WTC11 (cell line): ENCODE measurements around the gene FAM20C. TPM values are rescaled to one million over a fixed set of nuclear protein-coding genes. Genes with fewer than 3 reads are reported as not detected.

Experiments
- ATAC-seq: fragments of 200-7000 bp; cut with Tn5 transposase; 2 replicates; pipeline ENCODE4 v1.10.0; 2021; ENCODE audit warnings: mild to moderate bottlenecking, moderate library complexity
- CTCF ChIA-PET: fragments of 300-600 bp; sonication (Branson Sonifier 250); formaldehyde crosslinking; loops from one replicate; lab custom pipeline; 2021; ENCODE audit warnings: antibody characterized with exemption; lab: Charles Lee
- POLR2A ChIA-PET: fragments of 350-600 bp; sonication (Branson Sonifier 250); formaldehyde crosslinking; loops from one replicate; lab custom pipeline; 2021; ENCODE audit warnings: antibody characterized with exemption; lab: Charles Lee
- DNase-seq: peaks from one replicate; pipeline ENCODE4 v3.0.0; 2021; ENCODE audit warnings: low spot score
- H3K27ac Mint-ChIP-seq: 2 replicates; pipeline ENCODE4 v1.8.0; 2021; ENCODE audit warnings: mixed read lengths
- H3K27me3 Mint-ChIP-seq: 2 replicates; pipeline ENCODE4 v1.8.0; 2021; ENCODE audit warnings: low read depth, mild to moderate bottlenecking, moderate library complexity, mixed read lengths
- H3K36me3 Mint-ChIP-seq: 2 replicates; pipeline ENCODE4 v1.8.0; 2021; ENCODE audit warnings: mixed read lengths
- H3K4me1 Mint-ChIP-seq: 2 replicates; pipeline ENCODE4 v1.8.0; 2022; ENCODE audit warnings: mixed read lengths
- H3K4me3 Mint-ChIP-seq: 2 replicates; pipeline ENCODE4 v1.8.0; 2021; ENCODE audit warnings: mild to moderate bottlenecking, moderate library complexity, mixed read lengths
- H3K9me3 Mint-ChIP-seq: 2 replicates; pipeline ENCODE4 v1.8.0; 2021; ENCODE audit warnings: mixed read lengths
- CREB1 ChIP-seq: sonication (generic); formaldehyde crosslinking; IDR thresholded peaks from 2 replicates; pipeline ENCODE4 v1.8.0; 2023; ENCODE audit warnings: mild to moderate bottlenecking, missing genetic modification reagents
- CREM ChIP-seq: sonication (generic); formaldehyde crosslinking; IDR thresholded peaks from 2 replicates; pipeline ENCODE4 v1.8.1; 2022; ENCODE audit warnings: mild to moderate bottlenecking, missing genetic modification reagents, moderate library complexity
- ETV6 ChIP-seq: sonication (generic); formaldehyde crosslinking; IDR thresholded peaks from 2 replicates; pipeline ENCODE4 v1.8.1; 2022; ENCODE audit warnings: mild to moderate bottlenecking, missing genetic modification reagents
- FOXK1 ChIP-seq: sonication (generic); formaldehyde crosslinking; IDR thresholded peaks from 2 replicates; pipeline ENCODE4 v1.8.0; 2022; ENCODE audit warnings: mild to moderate bottlenecking, moderate library complexity, missing genetic modification reagents
- HMGXB4 ChIP-seq: sonication (generic); formaldehyde crosslinking; IDR thresholded peaks from 2 replicates; pipeline ENCODE4 v1.8.1; 2023; ENCODE audit warnings: mild to moderate bottlenecking, moderate library complexity, missing genetic modification reagents
- OVOL2 ChIP-seq: fragments of 250-450 bp; sonication (Bioruptor Pico); IDR thresholded peaks from 2 replicates; pipeline ENCODE4 v1.9.0; 2021; ENCODE audit warnings: mild to moderate bottlenecking, borderline replicate concordance
- SOX15 ChIP-seq: fragments of 250-450 bp; sonication (Bioruptor Pico); IDR thresholded peaks from 2 replicates; pipeline ENCODE4 v1.9.0; 2021; ENCODE audit warnings: mild to moderate bottlenecking
- SP1 ChIP-seq: sonication (generic); formaldehyde crosslinking; conservative IDR thresholded peaks from 2 replicates; pipeline ENCODE4 v1.8.1; 2022; ENCODE audit warnings: missing genetic modification reagents
- ZBTB43 ChIP-seq: sonication (generic); formaldehyde crosslinking; IDR thresholded peaks from 2 replicates; pipeline ENCODE4 v1.8.1; 2023; ENCODE audit warnings: mild to moderate bottlenecking, missing genetic modification reagents
- ZMAT4 ChIP-seq: fragments of 250-450 bp; sonication (Bioruptor Pico); IDR thresholded peaks from 2 replicates; pipeline ENCODE4 v1.9.0; 2021; ENCODE audit warnings: mild to moderate bottlenecking
- ZNF219 ChIP-seq: sonication (generic); formaldehyde crosslinking; IDR thresholded peaks from 2 replicates; pipeline ENCODE4 v1.8.0; 2023; ENCODE audit warnings: missing genetic modification reagents, mild to moderate bottlenecking, borderline replicate concordance
- ZNF396 ChIP-seq: fragments of 250-450 bp; sonication (Bioruptor Pico); IDR thresholded peaks from 2 replicates; pipeline ENCODE4 v1.8.0; 2021; ENCODE audit warnings: mild to moderate bottlenecking, moderate library complexity, borderline replicate concordance
- ZNF416 ChIP-seq: fragments of 250-450 bp; sonication (Bioruptor Pico); IDR thresholded peaks from 2 replicates; pipeline ENCODE4 v1.9.0; 2021; ENCODE audit warnings: mild to moderate bottlenecking, inconsistent platforms
- ZNF512 ChIP-seq: sonication (generic); formaldehyde crosslinking; IDR thresholded peaks from 2 replicates; pipeline ENCODE4 v1.8.1; 2022; ENCODE audit warnings: missing genetic modification reagents, borderline replicate concordance
- ZNF671 ChIP-seq: fragments of 250-450 bp; sonication (Bioruptor Pico); IDR thresholded peaks from 2 replicates; pipeline ENCODE4 v1.8.0; 2021; ENCODE audit warnings: mild to moderate bottlenecking
- ZSCAN18 ChIP-seq: fragments of 250-450 bp; sonication (Bioruptor Pico); IDR thresholded peaks from 2 replicates; pipeline ENCODE4 v2.1.2; 2022; ENCODE audit warnings: mild to moderate bottlenecking, moderate library complexity
- total RNA-seq: library from RNA; stranded (reverse); gene quantifications from 3 replicates; pipeline ENCODE4 v1.2.3, GENCODE V29; 2021
- TF ChIP-seq, protein P1 (sequence below): fragments of 200-600 bp; IDR thresholded peaks from 2 replicates; pipeline ENCODE4 v1.8.0; 2022; ENCODE audit warnings: antibody characterized with exemption
- TF ChIP-seq, protein P2 (sequence below): fragments of 250-450 bp; sonication (Bioruptor Pico); IDR thresholded peaks from 2 replicates; pipeline ENCODE4 v1.8.0; 2021; ENCODE audit warnings: mild to moderate bottlenecking
- TF ChIP-seq, protein P3 (sequence below): sonication (generic); formaldehyde crosslinking; IDR thresholded peaks from 2 replicates; pipeline ENCODE4 v1.8.1; 2023; ENCODE audit warnings: mild to moderate bottlenecking, missing genetic modification reagents, moderate library complexity
- TF ChIP-seq, protein P4 (sequence below): sonication (generic); formaldehyde crosslinking; IDR thresholded peaks from 2 replicates; pipeline ENCODE4 v1.8.1; 2023; ENCODE audit warnings: mild to moderate bottlenecking, missing genetic modification reagents, borderline replicate concordance

Gene FAM20C
- total RNA-seq, 1 experiment from 2014 or later = 64.9 TPM

DNA sequence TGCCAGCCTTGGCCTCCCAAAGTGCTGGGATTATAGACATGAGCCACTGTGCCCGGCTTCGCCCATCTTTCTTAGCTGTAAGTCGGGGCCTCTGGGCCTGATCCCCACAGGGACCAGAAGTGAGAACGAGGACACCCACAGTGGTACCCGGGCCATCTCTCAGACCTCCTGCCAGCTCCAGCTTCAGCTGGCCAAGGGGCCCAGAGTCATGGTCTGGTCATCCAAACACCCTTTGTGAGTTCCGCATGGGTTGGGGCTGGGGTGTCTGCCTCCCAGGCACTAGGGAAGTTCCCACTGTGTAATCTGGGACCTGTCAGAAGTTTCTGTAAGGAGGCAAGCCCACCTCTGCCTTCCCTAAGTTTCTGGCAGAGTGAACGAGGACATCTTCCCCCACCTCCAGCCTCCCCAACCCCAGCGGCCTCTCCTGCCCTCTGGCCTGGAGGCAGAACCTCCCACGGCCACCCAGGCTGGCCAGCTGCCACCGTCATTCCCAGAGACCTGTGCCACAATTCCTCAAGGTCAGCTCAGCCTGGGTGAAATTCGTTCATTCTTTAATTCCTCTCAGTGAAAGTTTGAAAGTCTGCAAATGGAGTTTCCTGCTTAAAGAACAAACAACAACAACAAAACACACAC, 78.1 kb downstream of the FAM20C start:
- POLR2A ChIA-PET = no interaction called here
- Mint-ChIP-seq H3K36me3 (peaks cover 46% of the 10 kb centered on the region), H3K4me3 (no peak overlapping the region), H3K9me3 (peaks cover 61% of the 10 kb centered on the region), H3K4me1 (no peaks in the 10 kb centered on the region), H3K27ac (no peak overlapping the region), H3K27me3 (peaks cover 31% of the 10 kb centered on the region)
- no peak for DNase-seq
- CTCF ChIA-PET = no interaction called here
- TF ChIP-seq, protein P1, sequence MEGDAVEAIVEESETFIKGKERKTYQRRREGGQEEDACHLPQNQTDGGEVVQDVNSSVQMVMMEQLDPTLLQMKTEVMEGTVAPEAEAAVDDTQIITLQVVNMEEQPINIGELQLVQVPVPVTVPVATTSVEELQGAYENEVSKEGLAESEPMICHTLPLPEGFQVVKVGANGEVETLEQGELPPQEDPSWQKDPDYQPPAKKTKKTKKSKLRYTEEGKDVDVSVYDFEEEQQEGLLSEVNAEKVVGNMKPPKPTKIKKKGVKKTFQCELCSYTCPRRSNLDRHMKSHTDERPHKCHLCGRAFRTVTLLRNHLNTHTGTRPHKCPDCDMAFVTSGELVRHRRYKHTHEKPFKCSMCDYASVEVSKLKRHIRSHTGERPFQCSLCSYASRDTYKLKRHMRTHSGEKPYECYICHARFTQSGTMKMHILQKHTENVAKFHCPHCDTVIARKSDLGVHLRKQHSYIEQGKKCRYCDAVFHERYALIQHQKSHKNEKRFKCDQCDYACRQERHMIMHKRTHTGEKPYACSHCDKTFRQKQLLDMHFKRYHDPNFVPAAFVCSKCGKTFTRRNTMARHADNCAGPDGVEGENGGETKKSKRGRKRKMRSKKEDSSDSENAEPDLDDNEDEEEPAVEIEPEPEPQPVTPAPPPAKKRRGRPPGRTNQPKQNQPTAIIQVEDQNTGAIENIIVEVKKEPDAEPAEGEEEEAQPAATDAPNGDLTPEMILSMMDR = no peak
- no peak for TF ChIP-seq ZBTB43 (CRISPR knock-in tag)
- TF ChIP-seq, protein P2, sequence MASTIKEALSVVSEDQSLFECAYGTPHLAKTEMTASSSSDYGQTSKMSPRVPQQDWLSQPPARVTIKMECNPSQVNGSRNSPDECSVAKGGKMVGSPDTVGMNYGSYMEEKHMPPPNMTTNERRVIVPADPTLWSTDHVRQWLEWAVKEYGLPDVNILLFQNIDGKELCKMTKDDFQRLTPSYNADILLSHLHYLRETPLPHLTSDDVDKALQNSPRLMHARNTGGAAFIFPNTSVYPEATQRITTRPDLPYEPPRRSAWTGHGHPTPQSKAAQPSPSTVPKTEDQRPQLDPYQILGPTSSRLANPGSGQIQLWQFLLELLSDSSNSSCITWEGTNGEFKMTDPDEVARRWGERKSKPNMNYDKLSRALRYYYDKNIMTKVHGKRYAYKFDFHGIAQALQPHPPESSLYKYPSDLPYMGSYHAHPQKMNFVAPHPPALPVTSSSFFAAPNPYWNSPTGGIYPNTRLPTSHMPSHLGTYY (CRISPR knock-in tag) = no peak
- no peak for TF ChIP-seq ZNF219 (CRISPR knock-in tag)
- no peak for TF ChIP-seq CREB1
- TF ChIP-seq ZSCAN18 = no peak
- no peak for TF ChIP-seq ZNF512 (CRISPR knock-in tag)
- no peak for TF ChIP-seq ZNF396 (CRISPR knock-in tag)
- TF ChIP-seq OVOL2 (CRISPR knock-in tag) = no peak
- TF ChIP-seq, protein P3, sequence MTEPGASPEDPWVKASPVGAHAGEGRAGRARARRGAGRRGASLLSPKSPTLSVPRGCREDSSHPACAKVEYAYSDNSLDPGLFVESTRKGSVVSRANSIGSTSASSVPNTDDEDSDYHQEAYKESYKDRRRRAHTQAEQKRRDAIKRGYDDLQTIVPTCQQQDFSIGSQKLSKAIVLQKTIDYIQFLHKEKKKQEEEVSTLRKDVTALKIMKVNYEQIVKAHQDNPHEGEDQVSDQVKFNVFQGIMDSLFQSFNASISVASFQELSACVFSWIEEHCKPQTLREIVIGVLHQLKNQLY (CRISPR knock-in tag) = no peak
- TF ChIP-seq CREM (CRISPR knock-in tag) = no peak
- no peak for TF ChIP-seq FOXK1 (CRISPR knock-in tag)
- no peak for TF ChIP-seq ETV6
- no peak for TF ChIP-seq HMGXB4 (CRISPR knock-in tag)
- TF ChIP-seq, protein P4, sequence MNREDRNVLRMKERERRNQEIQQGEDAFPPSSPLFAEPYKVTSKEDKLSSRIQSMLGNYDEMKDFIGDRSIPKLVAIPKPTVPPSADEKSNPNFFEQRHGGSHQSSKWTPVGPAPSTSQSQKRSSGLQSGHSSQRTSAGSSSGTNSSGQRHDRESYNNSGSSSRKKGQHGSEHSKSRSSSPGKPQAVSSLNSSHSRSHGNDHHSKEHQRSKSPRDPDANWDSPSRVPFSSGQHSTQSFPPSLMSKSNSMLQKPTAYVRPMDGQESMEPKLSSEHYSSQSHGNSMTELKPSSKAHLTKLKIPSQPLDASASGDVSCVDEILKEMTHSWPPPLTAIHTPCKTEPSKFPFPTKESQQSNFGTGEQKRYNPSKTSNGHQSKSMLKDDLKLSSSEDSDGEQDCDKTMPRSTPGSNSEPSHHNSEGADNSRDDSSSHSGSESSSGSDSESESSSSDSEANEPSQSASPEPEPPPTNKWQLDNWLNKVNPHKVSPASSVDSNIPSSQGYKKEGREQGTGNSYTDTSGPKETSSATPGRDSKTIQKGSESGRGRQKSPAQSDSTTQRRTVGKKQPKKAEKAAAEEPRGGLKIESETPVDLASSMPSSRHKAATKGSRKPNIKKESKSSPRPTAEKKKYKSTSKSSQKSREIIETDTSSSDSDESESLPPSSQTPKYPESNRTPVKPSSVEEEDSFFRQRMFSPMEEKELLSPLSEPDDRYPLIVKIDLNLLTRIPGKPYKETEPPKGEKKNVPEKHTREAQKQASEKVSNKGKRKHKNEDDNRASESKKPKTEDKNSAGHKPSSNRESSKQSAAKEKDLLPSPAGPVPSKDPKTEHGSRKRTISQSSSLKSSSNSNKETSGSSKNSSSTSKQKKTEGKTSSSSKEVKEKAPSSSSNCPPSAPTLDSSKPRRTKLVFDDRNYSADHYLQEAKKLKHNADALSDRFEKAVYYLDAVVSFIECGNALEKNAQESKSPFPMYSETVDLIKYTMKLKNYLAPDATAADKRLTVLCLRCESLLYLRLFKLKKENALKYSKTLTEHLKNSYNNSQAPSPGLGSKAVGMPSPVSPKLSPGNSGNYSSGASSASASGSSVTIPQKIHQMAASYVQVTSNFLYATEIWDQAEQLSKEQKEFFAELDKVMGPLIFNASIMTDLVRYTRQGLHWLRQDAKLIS (CRISPR knock-in tag) = no peak
- no peak for TF ChIP-seq SOX15
- no peak for TF ChIP-seq ZNF671 (CRISPR knock-in tag)
- no peak for TF ChIP-seq SP1
- TF ChIP-seq ZNF416 (CRISPR knock-in tag) = no peak
- TF ChIP-seq ZMAT4 (CRISPR knock-in tag) = no peak
- ATAC-seq = no peak
